Right atrium auricular region (tissue), 2 donors: ENCODE measurements around the gene KIF25. TPM values are rescaled to one million over a fixed set of nuclear protein-coding genes. Genes with fewer than 3 reads are reported as not detected.

Experiments used
- DNase-seq: peaks from one replicate; pipeline ENCODE4 v3.0.0-alpha.2; 2019; ENCODE audit warnings: low spot score
- H3K27ac ChIP-seq, 2 donors: fragments of 200-600 bp; sonication (generic); 1 replicate in 1 of 2; 2 replicates in 1 of 2; pipeline ENCODE4 v1.5.1; 2016 to 2019
- H3K27me3 ChIP-seq, 2 donors: fragments of 200-600 bp; sonication (generic); one replicate each; pipeline versions ENCODE4 v1.5.1 to v1.6.0; 2017 to 2019
- H3K36me3 ChIP-seq: fragments of 200-600 bp; sonication (generic); one replicate; pipeline ENCODE4 v1.5.1; 2016
- H3K4me1 ChIP-seq, 2 donors: fragments of 200-600 bp; sonication (generic); one replicate each; pipeline versions ENCODE4 v1.5.1 to v1.6.0; 2017 to 2019
- H3K4me3 ChIP-seq, 2 donors: fragments of 200-600 bp; sonication (generic); 1 replicate in 1 of 2; 2 replicates in 1 of 2; pipeline ENCODE4 v1.5.1; 2017 to 2019; ENCODE audit warnings: mild to moderate bottlenecking in 1 of 2, moderate library complexity in 1 of 2
- H3K9me3 ChIP-seq, 2 donors: fragments of 200-600 bp; sonication (generic); one replicate each; pipeline ENCODE4 v1.5.1; 2019
- CTCF ChIP-seq, 2 donors: fragments of 200-600 bp; sonication (generic); IDR thresholded peaks; one replicate each; pipeline ENCODE4 v1.5.1; 2019; ENCODE audit warnings: antibody characterized with exemption in 2 of 2
- total RNA-seq, 2 donors: library from RNA; depleted of rRNA; stranded (reverse); fragments of >200 nt; gene quantifications; one replicate each; pipeline ENCODE4 v1.1.0, GENCODE V29; 2016

Gene KIF25
- total RNA-seq, 2 donors from 2014 or later: not detected

GRCh38 chr6:168037242-168037641, 39.8 kb downstream of the KIF25 start:
- no peak for DNase-seq
- H3K4me3 ChIP-seq: no peak overlapping the region
- H3K27me3 ChIP-seq: no peaks in the 10 kb centered on the region
- H3K9me3 ChIP-seq: peaks cover 10 to 21% of the 10 kb centered on the region in 2 donors
- peak overlapping the region; percentile 70 to 72 for H3K27ac ChIP-seq
- H3K36me3 ChIP-seq: no peaks in the 10 kb centered on the region
- TF ChIP-seq CTCF (IDR thresholded peaks at IDR 0.05): no peak
- H3K4me1 ChIP-seq: peaks cover 0 to 20% of the 10 kb centered on the region in 2 donors

- Histone ChIP-seq H3K4me1 (peaks cover 0 to 20% of the 10 kb centered on the region in 2 donors), H3K9me3 (peaks cover 10 to 21% of the 10 kb centered on the region in 2 donors), H3K4me3 (no peak overlapping the region), H3K27me3 (no peaks in the 10 kb centered on the region), H3K36me3 (no peaks in the 10 kb centered on the region), H3K27ac (peak overlapping the region; percentile 40 to 63)
- no peak for DNase-seq
- no peak for TF ChIP-seq CTCF (IDR thresholded peaks at IDR 0.05)
Observed at GRCh38 chr6:168037856-168038255, 40.4 kb downstream of the KIF25 start.

GRCh38 chr6:168038576-168039140, 41.2 kb downstream of the KIF25 start:
- peak overlapping the region in 1 of 2 donors; percentile 63 for H3K27ac ChIP-seq
- TF ChIP-seq CTCF (IDR thresholded peaks at IDR 0.05): no peak
- DNase-seq: no peak

GRCh38 chr6:168039301-168039700, 41.8 kb downstream of the KIF25 start:
- H3K36me3 ChIP-seq: no peaks in the 10 kb centered on the region
- H3K27ac ChIP-seq: no peak overlapping the region
- no peak for TF ChIP-seq CTCF (IDR thresholded peaks at IDR 0.05)
- DNase-seq: no peak
- peaks cover 0 to 20% of the 10 kb centered on the region in 2 donors for H3K4me1 ChIP-seq
- H3K4me3 ChIP-seq: no peak overlapping the region
- H3K27me3 ChIP-seq: no peaks in the 10 kb centered on the region
- H3K9me3 ChIP-seq: peaks cover 10 to 21% of the 10 kb centered on the region in 2 donors

More at GRCh38 chr6:168038576-168039140, 41.2 kb downstream of the KIF25 start:
- Histone ChIP-seq H3K4me3 (no peak overlapping the region), H3K27me3 (no peaks in the 10 kb centered on the region), H3K36me3 (no peaks in the 10 kb centered on the region), H3K9me3 (peaks cover 10 to 21% of the 10 kb centered on the region in 2 donors), H3K4me1 (peaks cover 0 to 20% of the 10 kb centered on the region in 2 donors)

- Histone ChIP-seq H3K27me3 (no peaks in the 10 kb centered on the region), H3K4me1 (peaks cover 0 to 20% of the 10 kb centered on the region in 2 donors), H3K27ac (no peak overlapping the region), H3K36me3 (no peaks in the 10 kb centered on the region), H3K4me3 (no peak overlapping the region), H3K9me3 (peaks cover 10 to 21% of the 10 kb centered on the region in 2 donors)
- no peak for TF ChIP-seq CTCF (IDR thresholded peaks at IDR 0.05)
- no peak for DNase-seq
Observed at GRCh38 chr6:168039849-168040248, 42.4 kb downstream of the KIF25 start.
